ENCODE results near the gene MACIR.

Gene MACIR

DNA sequence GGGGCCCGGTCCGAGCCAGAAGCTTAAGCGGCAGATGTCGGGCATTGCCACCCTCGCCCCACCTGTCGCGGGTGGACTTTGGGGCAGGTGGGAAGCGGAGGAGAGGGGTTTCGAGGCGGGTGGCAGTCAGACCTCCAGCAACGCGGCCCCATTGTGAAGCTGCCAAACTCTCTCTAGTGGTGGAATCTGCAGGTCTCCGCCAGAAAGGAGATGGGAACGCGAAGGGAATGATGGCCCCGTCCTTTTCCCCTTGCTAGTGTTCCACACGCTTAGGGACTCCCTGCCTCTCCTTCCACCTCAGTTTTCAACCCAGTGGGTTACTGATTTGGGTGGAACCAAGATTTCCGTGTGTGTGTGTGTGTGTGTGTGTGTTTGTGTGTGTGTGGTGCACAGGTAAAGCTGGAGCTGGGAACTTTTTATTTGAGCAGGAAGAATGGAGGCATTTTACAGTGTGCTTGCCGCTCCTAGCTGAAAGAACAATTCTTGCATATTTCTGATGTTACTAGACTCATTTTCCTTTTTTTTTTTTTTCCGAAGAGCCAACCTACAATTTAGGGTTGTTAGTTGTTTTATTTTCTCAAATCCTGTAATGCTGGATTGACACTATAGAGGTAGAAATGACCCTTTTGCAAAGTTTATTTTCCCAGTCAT lies 1.3 kb downstream of the MACIR start:
- DNase-seq (ENCODE audit: low read depth) = peak; percentile 46
- TF ChIP-seq, protein P1, sequence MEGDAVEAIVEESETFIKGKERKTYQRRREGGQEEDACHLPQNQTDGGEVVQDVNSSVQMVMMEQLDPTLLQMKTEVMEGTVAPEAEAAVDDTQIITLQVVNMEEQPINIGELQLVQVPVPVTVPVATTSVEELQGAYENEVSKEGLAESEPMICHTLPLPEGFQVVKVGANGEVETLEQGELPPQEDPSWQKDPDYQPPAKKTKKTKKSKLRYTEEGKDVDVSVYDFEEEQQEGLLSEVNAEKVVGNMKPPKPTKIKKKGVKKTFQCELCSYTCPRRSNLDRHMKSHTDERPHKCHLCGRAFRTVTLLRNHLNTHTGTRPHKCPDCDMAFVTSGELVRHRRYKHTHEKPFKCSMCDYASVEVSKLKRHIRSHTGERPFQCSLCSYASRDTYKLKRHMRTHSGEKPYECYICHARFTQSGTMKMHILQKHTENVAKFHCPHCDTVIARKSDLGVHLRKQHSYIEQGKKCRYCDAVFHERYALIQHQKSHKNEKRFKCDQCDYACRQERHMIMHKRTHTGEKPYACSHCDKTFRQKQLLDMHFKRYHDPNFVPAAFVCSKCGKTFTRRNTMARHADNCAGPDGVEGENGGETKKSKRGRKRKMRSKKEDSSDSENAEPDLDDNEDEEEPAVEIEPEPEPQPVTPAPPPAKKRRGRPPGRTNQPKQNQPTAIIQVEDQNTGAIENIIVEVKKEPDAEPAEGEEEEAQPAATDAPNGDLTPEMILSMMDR (conservative IDR thresholded peaks at IDR 0.05; ENCODE audit: low read depth, low read length) = peak; percentile 16
- H3K4me3 ChIP-seq (ENCODE audit: low read depth, low read length) = peak overlapping the region; percentile 93

DNA sequence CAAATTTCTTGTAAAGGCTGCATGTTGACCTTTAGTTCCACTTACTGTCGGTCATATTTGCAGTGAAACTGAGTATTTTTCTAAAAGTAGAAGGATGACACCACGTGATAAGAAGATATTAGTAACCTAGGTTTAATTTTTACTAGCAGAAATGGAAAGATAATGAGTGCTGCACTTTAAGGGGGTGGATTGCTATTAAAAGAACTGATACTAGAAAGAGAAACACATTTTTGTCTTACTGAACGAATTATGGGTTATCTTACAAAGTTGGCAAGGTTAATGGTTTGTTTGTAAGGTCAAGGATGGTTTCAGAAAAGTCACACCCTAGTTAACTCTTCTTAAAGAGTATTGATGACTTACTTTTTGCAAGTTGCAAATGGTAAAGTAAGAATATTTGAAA lies 2.4 kb downstream of the MACIR start:
- no peak overlapping the region for H3K4me3 ChIP-seq (ENCODE audit: low read depth, low read length)
- DNase-seq (ENCODE audit: low read depth) = no peak
- TF ChIP-seq, protein P1 (conservative IDR thresholded peaks at IDR 0.05; ENCODE audit: low read depth, low read length) = no peak

DNA sequence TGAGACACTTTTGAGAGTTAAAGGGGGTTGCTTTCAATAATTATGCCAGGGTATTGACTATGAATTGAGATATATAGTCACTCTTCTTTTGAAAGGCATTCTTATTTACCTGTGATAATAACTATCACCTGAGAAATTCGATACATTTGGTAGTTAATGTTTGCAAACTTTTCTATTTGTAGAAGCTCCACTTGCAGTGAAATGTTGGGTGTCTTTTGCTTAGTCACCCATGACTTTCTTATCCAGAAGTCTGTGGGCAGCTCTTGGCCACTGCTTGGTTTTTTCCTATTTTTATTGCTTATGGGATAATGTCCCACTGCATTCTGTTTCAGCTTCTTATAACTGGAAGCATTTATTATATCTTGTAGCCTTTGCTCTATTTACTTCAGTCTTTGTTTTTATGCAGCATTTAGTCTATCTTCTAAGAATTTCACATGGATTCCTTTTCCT lies 3.9 kb downstream of the MACIR start:
- DNase-seq (ENCODE audit: low read depth) = peak; percentile 34
- TF ChIP-seq, protein P1 (conservative IDR thresholded peaks at IDR 0.05; ENCODE audit: low read depth, low read length) = no peak
- no peak overlapping the region for H3K4me3 ChIP-seq (ENCODE audit: low read depth, low read length)

DNA sequence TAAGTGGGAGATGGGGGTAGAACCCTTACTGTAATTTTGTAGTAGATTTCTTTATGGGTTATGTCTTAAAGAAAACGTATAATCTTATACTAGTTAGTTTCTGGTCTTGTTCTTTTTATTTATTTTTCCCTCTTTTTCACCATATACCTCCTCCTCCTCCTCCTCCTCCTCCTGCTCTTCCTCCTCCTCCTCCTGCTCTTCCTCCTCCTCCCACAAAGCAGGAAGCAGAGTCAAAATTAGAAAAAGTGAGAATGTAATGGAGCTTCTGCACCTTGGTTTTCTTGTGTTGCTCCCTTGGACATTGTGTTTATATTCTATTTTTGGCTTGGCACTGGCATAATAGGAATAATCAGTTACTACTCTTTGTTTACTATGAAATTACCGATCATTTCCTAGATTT lies 4.5 kb downstream of the MACIR start:
- no peak for DNase-seq (ENCODE audit: low read depth)
- TF ChIP-seq, protein P1 (conservative IDR thresholded peaks at IDR 0.05; ENCODE audit: low read depth, low read length) = no peak
- H3K4me3 ChIP-seq (ENCODE audit: low read depth, low read length) = no peak overlapping the region

DNA sequence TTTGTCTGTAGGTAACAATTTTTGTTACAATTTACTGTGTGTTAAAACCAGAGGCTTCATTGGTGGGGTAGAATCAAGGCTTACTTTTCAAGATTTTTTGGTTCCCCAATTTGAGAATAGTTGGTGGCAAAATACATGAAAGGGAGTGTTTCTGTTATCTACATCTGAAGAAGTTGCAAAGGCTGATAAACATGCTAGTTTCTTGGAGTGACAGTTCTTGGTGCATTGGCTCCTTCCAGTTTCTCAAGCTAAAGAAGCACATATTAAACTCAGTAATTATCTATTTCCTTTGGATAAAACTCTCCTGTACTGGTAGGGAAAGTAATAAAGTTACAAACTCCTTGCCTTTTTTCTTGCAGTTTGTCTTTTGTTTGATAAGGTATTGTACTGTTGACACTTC lies 5.9 kb downstream of the MACIR start:
- no peak overlapping the region for H3K4me3 ChIP-seq (ENCODE audit: low read depth, low read length)
- DNase-seq (ENCODE audit: low read depth) = no peak
- TF ChIP-seq, protein P1 (conservative IDR thresholded peaks at IDR 0.05; ENCODE audit: low read depth, low read length) = no peak

DNA sequence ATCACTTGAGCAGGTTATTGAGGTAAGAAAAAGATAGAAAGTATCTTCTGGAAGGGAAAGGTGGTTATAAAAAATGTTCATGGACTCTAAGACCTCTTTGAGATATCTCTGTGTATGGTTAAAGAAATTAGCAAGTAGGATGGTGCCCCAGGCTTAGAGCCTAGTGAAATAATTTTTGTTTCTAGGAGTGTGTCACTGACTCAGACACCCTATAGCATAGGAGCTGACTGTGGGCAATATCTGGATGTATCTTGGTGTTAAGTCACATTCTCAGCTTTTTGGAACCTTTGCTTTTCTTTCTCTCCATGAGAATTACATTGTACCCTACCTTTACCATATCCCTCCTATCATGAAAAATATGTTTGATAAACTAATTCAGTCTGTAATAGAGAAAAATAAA lies 12.0 kb downstream of the MACIR start:
- TF ChIP-seq, protein P1 (conservative IDR thresholded peaks at IDR 0.05; ENCODE audit: low read depth, low read length) = no peak
- no peak overlapping the region for H3K4me3 ChIP-seq (ENCODE audit: low read depth, low read length)
- DNase-seq (ENCODE audit: low read depth) = no peak
